CD4-positive, alpha-beta T cell (primary cell): ENCODE results near the gene ZNF222. TPM values are rescaled to one million over a fixed set of nuclear protein-coding genes. Genes with fewer than 3 reads are reported as not detected.

Source experiments
- ATAC-seq: fragments of 200-7000 bp; cut with Tn5 transposase; one replicate; pipeline ENCODE4 v1.10.0; 2022; ENCODE audit warnings: mild to moderate bottlenecking; ENCODE audit not compliant: poor library complexity
- CTCF ChIA-PET: fragments of 350-600 bp; sonication (Branson Sonifier 250); formaldehyde crosslinking; loops from one replicate; lab custom pipeline; 2021; ENCODE audit warnings: antibody characterized with exemption, inconsistent platforms; lab: Charles Lee
- POLR2A ChIA-PET: fragments of 350-600 bp; sonication (Branson Sonifier 250); formaldehyde crosslinking; loops from one replicate; lab custom pipeline; 2021; ENCODE audit warnings: antibody characterized with exemption, inconsistent platforms; lab: Charles Lee
- DNase-seq, 14 experiments: peaks; one replicate each; pipeline ENCODE4 v3.0.0-alpha.2; 2013 to 2020; ENCODE audit warnings: mixed read lengths in 2 of 14
- H3K27ac ChIP-seq, 2 donors: one replicate each; pipeline versions ENCODE4 v1.5.1 to v1.7.0; 2013; ENCODE audit warnings: low read length in 2 of 2, low read depth in 1 of 2, mild to moderate bottlenecking in 1 of 2
- H3K27me3 ChIP-seq, 2 experiments: 1 replicate in 1 of 2; 2 replicates in 1 of 2; pipeline versions ENCODE4 v1.6.1 to v1.7.0; 2013; ENCODE audit warnings: low read length in 2 of 2, control low read depth in 1 of 2, mild to moderate bottlenecking in 1 of 2, moderate library complexity in 1 of 2; ENCODE audit not compliant: insufficient read depth in 2 of 2, control insufficient read depth in 1 of 2
- H3K36me3 ChIP-seq: one replicate; pipeline ENCODE4 v1.6.1; 2013; ENCODE audit warnings: low read length, control low read depth; ENCODE audit not compliant: insufficient read depth
- H3K4me1 ChIP-seq: one replicate; pipeline ENCODE4 v1.6.1; 2013; ENCODE audit warnings: low read length, control low read depth; ENCODE audit not compliant: insufficient read depth
- H3K4me3 ChIP-seq: one replicate; pipeline ENCODE4 v1.5.1; 2013; ENCODE audit warnings: mild to moderate bottlenecking, low read length, moderate library complexity
- H3K9me3 ChIP-seq, 2 experiments: 1 replicate in 1 of 2; 2 replicates in 1 of 2; pipeline versions ENCODE4 v1.6.1 to v1.7.0; 2013; ENCODE audit warnings: low read length in 2 of 2, mild to moderate bottlenecking in 2 of 2, control low read depth in 1 of 2, moderate library complexity in 1 of 2; ENCODE audit not compliant: control insufficient read depth in 1 of 2, insufficient read depth in 1 of 2
- H3K27ac Mint-ChIP-seq: one replicate; pipeline ENCODE4 v1.8.0; 2020; ENCODE audit warnings: mixed read lengths
- H3K27me3 Mint-ChIP-seq: one replicate; pipeline ENCODE4 v1.8.0; 2021; ENCODE audit warnings: mixed read lengths
- H3K36me3 Mint-ChIP-seq: one replicate; pipeline ENCODE4 v1.8.0; 2021; ENCODE audit warnings: low read depth, mixed read lengths
- H3K4me1 Mint-ChIP-seq: one replicate; pipeline ENCODE4 v1.8.0; 2021; ENCODE audit warnings: low read depth, mixed read lengths
- H3K4me3 Mint-ChIP-seq: one replicate; pipeline ENCODE4 v1.8.0; 2020; ENCODE audit warnings: mild to moderate bottlenecking, mixed read lengths
- H3K9me3 Mint-ChIP-seq: one replicate; pipeline ENCODE4 v1.8.0; 2020; ENCODE audit warnings: mixed read lengths
- CTCF ChIP-seq: fragments of 200-600 bp; IDR thresholded peaks from one replicate; pipeline ENCODE4 v1.8.0; 2022; ENCODE audit warnings: antibody characterized with exemption, mild to moderate bottlenecking
- intact Hi-C, 2 experiments: fragments of 100-400 bp; cut with DNase I in 1 of 2; cut with micrococcal nuclease in 1 of 2; formaldehyde crosslinking; loops; one replicate each; pipeline versions ENCODE4 v1.15.1 to v1.9.0; 2023 to 2025; cut with DNase I, micrococcal nuclease
- total RNA-seq, 174 experiments: library from RNA in 2 of 174; stranded (reverse) in 2 of 174; gene quantifications; one replicate each; pipeline ENCODE4 v1.2.3 and lab custom pipeline; 2021 to 2026

The ZNF222 gene
- total RNA-seq, 2 experiments from 2014 or later = 4.5 to 5.8 TPM

- intact Hi-C loops = no loop called here
- H3K4me3 Mint-ChIP-seq = no peak overlapping the region
- ChIA-PET CTCF (no interaction called here), POLR2A (no interaction called here)
- Histone ChIP-seq H3K36me3 (no peaks in the 10 kb centered on the region), H3K27ac (no peak overlapping the region), H3K9me3 (peaks cover 4 to 34% of the 10 kb centered on the region in 2 experiments), H3K4me1 (no peaks in the 10 kb centered on the region), H3K27me3 (no peaks in the 10 kb centered on the region), H3K4me3 (no peak overlapping the region)
- H3K4me1 Mint-ChIP-seq = peaks cover under 1% of the 10 kb centered on the region
- peaks cover 32% of the 10 kb centered on the region for H3K27me3 Mint-ChIP-seq
- no peak for DNase-seq
- H3K27ac Mint-ChIP-seq = no peak overlapping the region
- peaks cover 37% of the 10 kb centered on the region for H3K36me3 Mint-ChIP-seq
- no peak for ATAC-seq
- no peak for TF ChIP-seq CTCF
- peaks cover 24% of the 10 kb centered on the region for H3K9me3 Mint-ChIP-seq
Observed at GRCh38 chr19:44019498-44019897, 5.7 kb upstream of the ZNF222 start.

- no peak overlapping the region for H3K27ac Mint-ChIP-seq
- H3K9me3 Mint-ChIP-seq = peaks cover 28% of the 10 kb centered on the region
- H3K36me3 Mint-ChIP-seq = peaks cover 43% of the 10 kb centered on the region
- intact Hi-C loops = no loop called here
- no peak for TF ChIP-seq CTCF
- ChIA-PET POLR2A (no interaction called here), CTCF (no interaction called here)
- H3K4me1 Mint-ChIP-seq = peaks cover 18% of the 10 kb centered on the region
- Histone ChIP-seq H3K4me3 (no peak overlapping the region), H3K36me3 (no peaks in the 10 kb centered on the region), H3K27ac (no peak overlapping the region), H3K27me3 (no peaks in the 10 kb centered on the region), H3K4me1 (peaks cover 13% of the 10 kb centered on the region), H3K9me3 (peaks cover 4 to 18% of the 10 kb centered on the region in 2 experiments)
- ATAC-seq = no peak
- no peak overlapping the region for H3K4me3 Mint-ChIP-seq
- DNase-seq = no peak
- peaks cover 32% of the 10 kb centered on the region for H3K27me3 Mint-ChIP-seq
Observed at GRCh38 chr19:44021221-44021620, 4.0 kb upstream of the ZNF222 start.

GRCh38 chr19:44024900-44025216 is 321 bp upstream of the ZNF222 start:
- H3K36me3 ChIP-seq = peaks cover 34% of the 10 kb centered on the region
- peak overlapping the region; percentile 79 for H3K4me3 ChIP-seq
- Mint-ChIP-seq H3K27me3 (peaks cover 14% of the 10 kb centered on the region), H3K9me3 (peaks cover 29% of the 10 kb centered on the region), H3K36me3 (peaks cover 64% of the 10 kb centered on the region), H3K27ac (peak overlapping the region; percentile 88), H3K4me1 (peaks cover 30% of the 10 kb centered on the region), H3K4me3 (peak overlapping the region; percentile 98)
- TF ChIP-seq CTCF = no peak
- ChIA-PET CTCF (no interaction called here), POLR2A (interaction anchor here (0.7 to 1.4 kb wide), 2 partner anchors 26 to 140 kb away, joined by 3 read pairs; partner anchors contain the start of gene ZNF226)
- ATAC-seq (no peak), DNase-seq (no peak)
- no peak overlapping the region for H3K27ac ChIP-seq
- intact Hi-C loops = loop anchor here in 1 of 2 experiments (1.0 to 2.0 kb wide), 3 partner anchors 23 to 70 kb away; partner anchors contain the start of genes ZNF224 and ZNF230
- no peaks in the 10 kb centered on the region for H3K27me3 ChIP-seq
- H3K4me1 ChIP-seq = peaks cover 14% of the 10 kb centered on the region
- H3K9me3 ChIP-seq = peaks cover 4 to 28% of the 10 kb centered on the region in 2 experiments
